ENCODE data around the gene PRIM1. TPM values are rescaled to one million over a fixed set of nuclear protein-coding genes. Genes with fewer than 3 reads are reported as not detected.
"Not testable (repeated sequence)": the region's sequence is repeated elsewhere in the genome, so short reads cannot be mapped to it uniquely, and the experiment has no call there.

PRIM1 gene
- total RNA-seq, 1 donor from 2014 or later: 67.5 TPM

- DNase-seq (ENCODE audit: low spot score): no peak
- Mint-ChIP-seq H3K4me3 (no peak overlapping the region), H3K27me3 (ENCODE audit: insufficient read depth) (peaks cover 3% of the 10 kb centered on the region), H3K36me3 (ENCODE audit: low read depth) (no peaks in the 10 kb centered on the region), H3K4me1 (ENCODE audit: low read depth) (no peaks in the 10 kb centered on the region), H3K9me3 (no peaks in the 10 kb centered on the region), H3K27ac (no peak overlapping the region)
- intact Hi-C loops (cut with micrococcal nuclease): no loop called here
Observed at GRCh38 chr12:56776654-56777053, 24.5 kb upstream of the PRIM1 start.

- H3K27ac Mint-ChIP-seq: no peak overlapping the region
- no peaks in the 10 kb centered on the region for H3K36me3 Mint-ChIP-seq (ENCODE audit: low read depth)
- no peaks in the 10 kb centered on the region for H3K4me1 Mint-ChIP-seq (ENCODE audit: low read depth)
- no peaks in the 10 kb centered on the region for H3K9me3 Mint-ChIP-seq
- no peak for DNase-seq (ENCODE audit: low spot score)
- H3K27me3 Mint-ChIP-seq (ENCODE audit: insufficient read depth): peaks cover 3% of the 10 kb centered on the region
- H3K4me3 Mint-ChIP-seq: no peak overlapping the region
- intact Hi-C loops (cut with micrococcal nuclease): no loop called here
Observed at GRCh38 chr12:56775638-56776037, 23.5 kb upstream of the PRIM1 start.

- H3K27me3 Mint-ChIP-seq (ENCODE audit: insufficient read depth): peaks cover under 1% of the 10 kb centered on the region
- no peak overlapping the region for H3K27ac Mint-ChIP-seq
Observed at GRCh38 chr12:56773113-56773512, 21.0 kb upstream of the PRIM1 start.

DNA sequence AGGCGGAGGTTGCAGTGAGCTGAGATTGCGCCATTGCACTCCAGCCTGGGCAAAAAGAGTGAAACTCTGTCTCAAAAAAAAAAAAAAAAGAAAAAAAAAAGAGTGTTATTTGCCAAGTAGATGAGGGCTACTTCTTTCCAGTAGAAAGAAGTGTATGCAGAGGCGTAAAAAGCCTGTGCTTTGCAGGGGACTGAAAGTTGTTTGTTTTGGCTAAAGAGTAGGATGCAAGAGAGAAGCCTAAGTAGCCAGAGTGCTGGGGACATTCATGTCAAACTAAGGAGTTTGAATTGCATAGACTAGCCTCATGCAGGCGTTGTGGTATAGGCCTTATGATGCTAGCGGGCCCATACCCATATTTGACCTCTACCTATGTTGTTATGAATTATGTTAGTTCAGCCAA is 20.5 kb upstream of the PRIM1 start:
- DNase-seq (ENCODE audit: low spot score): no peak
- Mint-ChIP-seq H3K36me3 (ENCODE audit: low read depth) (no peaks in the 10 kb centered on the region), H3K4me3 (no peak overlapping the region), H3K27me3 (ENCODE audit: insufficient read depth) (no peaks in the 10 kb centered on the region), H3K4me1 (ENCODE audit: low read depth) (no peaks in the 10 kb centered on the region), H3K9me3 (no peaks in the 10 kb centered on the region), H3K27ac (no peak overlapping the region)
- intact Hi-C loops (cut with micrococcal nuclease): no loop called here

More at GRCh38 chr12:56773113-56773512, 21.0 kb upstream of the PRIM1 start:
- Mint-ChIP-seq H3K4me3 (no peak overlapping the region), H3K9me3 (no peaks in the 10 kb centered on the region), H3K4me1 (ENCODE audit: low read depth) (no peaks in the 10 kb centered on the region), H3K36me3 (ENCODE audit: low read depth) (no peaks in the 10 kb centered on the region)
- intact Hi-C loops (cut with micrococcal nuclease): no loop called here
- DNase-seq (ENCODE audit: low spot score): no peak

DNA sequence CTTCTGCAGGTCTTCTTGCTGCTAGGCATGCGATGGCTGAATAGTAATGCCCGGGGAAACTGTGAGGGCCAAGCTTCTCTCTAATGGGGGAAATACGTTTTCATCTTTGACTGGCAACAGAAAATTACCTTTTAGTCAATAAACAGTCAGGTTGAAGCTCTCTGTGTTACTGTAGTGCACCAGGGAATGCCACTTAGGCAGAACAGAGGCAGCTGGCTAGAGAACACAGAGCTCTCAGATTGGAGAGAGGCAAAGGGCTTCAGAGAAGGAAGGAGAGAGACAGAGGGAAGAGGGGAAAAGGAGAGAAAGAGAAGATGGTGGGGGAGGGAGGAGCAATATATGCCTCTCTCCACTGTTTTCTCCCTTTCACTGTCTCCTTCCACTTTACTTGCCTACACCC is 17.7 kb upstream of the PRIM1 start:
- H3K9me3 Mint-ChIP-seq: no peaks in the 10 kb centered on the region
- no peaks in the 10 kb centered on the region for H3K36me3 Mint-ChIP-seq (ENCODE audit: low read depth)
- no peak overlapping the region for H3K4me3 Mint-ChIP-seq
- H3K27ac Mint-ChIP-seq: no peak overlapping the region
- H3K4me1 Mint-ChIP-seq (ENCODE audit: low read depth): no peaks in the 10 kb centered on the region
- H3K27me3 Mint-ChIP-seq (ENCODE audit: insufficient read depth): no peaks in the 10 kb centered on the region
- no peak for DNase-seq (ENCODE audit: low spot score)
- intact Hi-C loops (cut with micrococcal nuclease): no loop called here

DNA sequence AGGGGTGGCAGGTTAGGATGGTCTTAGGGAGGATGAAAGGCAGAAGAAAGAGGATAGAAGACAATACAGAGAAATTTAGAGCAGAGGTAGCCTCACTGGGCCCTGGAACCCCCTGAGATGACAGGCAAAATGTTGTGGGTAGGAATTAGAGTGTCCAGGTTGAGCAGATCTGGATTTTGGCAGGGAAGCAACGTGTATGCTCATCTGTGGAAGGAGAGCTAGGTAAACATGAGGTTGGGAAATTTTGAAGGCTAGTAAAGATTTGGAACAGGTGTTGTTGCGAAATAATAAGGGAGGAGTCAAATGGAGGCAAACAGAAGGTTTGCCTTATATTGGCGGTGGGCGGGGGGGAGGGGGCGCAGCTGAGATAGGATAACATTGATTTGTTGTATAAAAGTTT is 16.3 kb upstream of the PRIM1 start:
- Mint-ChIP-seq H3K9me3 (no peaks in the 10 kb centered on the region), H3K27me3 (ENCODE audit: insufficient read depth) (no peaks in the 10 kb centered on the region), H3K36me3 (ENCODE audit: low read depth) (no peaks in the 10 kb centered on the region), H3K27ac (no peak overlapping the region), H3K4me1 (ENCODE audit: low read depth) (no peaks in the 10 kb centered on the region), H3K4me3 (no peak overlapping the region)
- intact Hi-C loops (cut with micrococcal nuclease): no loop called here
- DNase-seq (ENCODE audit: low spot score): no peak

- Mint-ChIP-seq H3K4me3 (no peak overlapping the region), H3K4me1 (ENCODE audit: low read depth) (no peaks in the 10 kb centered on the region), H3K27ac (no peak overlapping the region), H3K27me3 (ENCODE audit: insufficient read depth) (peaks cover 3% of the 10 kb centered on the region), H3K9me3 (no peaks in the 10 kb centered on the region), H3K36me3 (ENCODE audit: low read depth) (no peaks in the 10 kb centered on the region)
- DNase-seq (ENCODE audit: low spot score): no peak
- intact Hi-C loops (cut with micrococcal nuclease): no loop called here
Observed at GRCh38 chr12:56766535-56766934, 14.4 kb upstream of the PRIM1 start.

DNA sequence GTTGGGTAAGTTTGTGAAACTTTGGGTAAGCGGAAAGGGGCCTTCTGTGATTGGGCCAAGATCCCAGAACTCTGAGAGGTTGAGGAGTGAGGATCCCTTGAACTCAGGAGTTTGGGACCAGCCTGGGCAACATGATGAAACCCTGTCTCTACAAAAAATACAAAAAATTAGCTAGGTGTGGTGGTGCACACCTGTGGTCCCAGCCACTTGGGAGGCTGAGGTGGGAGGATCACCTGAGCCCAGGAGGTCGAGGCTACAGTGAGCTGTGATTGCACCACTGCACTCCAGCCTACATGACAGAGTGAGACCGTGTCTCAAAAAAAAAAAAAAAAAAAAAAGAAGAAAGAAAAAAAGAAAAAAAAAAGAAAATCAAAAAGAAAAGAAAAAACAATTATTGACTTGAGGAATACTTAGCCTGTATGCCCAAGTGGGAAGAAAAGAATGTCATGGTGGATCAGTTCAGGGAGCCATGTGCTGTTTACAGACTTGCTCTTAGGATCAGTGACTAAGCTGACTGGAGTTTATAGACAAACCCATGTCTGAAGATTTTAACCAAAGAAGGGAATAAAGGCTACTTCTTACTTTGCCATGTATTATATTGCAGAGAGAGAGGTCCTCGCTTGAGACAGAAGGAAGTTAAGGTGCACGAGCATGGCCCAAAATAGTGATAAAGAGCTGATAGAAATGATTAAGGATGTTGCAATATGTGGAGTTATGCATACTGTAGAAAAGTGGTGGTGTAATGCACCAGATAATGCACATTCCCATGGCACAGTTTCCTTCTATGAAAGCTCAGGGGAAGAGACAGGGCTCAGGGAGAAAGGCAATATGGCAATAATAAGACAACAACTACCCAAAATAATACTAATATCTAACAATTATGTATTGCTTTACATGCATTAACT is 11.9 kb upstream of the PRIM1 start:
- Mint-ChIP-seq H3K9me3 (no peaks in the 10 kb centered on the region), H3K4me1 (ENCODE audit: low read depth) (no peaks in the 10 kb centered on the region), H3K27ac (no peak overlapping the region), H3K27me3 (ENCODE audit: insufficient read depth) (peaks cover 7% of the 10 kb centered on the region), H3K36me3 (ENCODE audit: low read depth) (no peaks in the 10 kb centered on the region), H3K4me3 (no peak overlapping the region)
- intact Hi-C loops (cut with micrococcal nuclease): no loop called here
- DNase-seq (ENCODE audit: low spot score): no peak

DNA sequence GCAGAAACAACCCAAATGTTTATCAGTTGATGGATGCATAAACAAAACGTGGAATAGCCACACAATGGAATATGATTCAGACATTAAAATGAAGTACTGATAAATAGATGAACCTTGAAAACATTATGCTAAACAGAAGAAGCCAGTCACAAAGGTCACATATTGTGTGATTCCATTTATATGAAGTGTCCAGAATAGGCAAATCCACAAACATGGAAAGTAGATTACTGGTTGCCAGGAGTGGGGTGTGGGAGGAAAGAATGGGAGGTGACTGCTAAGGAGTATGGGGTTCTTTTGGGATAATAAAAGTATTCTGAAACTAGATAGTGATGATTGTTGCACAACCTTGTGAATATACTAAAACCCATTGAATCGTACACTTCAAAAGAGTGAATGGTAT is 9.7 kb upstream of the PRIM1 start:
- Mint-ChIP-seq H3K4me3 (no peak overlapping the region), H3K4me1 (ENCODE audit: low read depth) (peaks cover 2% of the 10 kb centered on the region), H3K27me3 (ENCODE audit: insufficient read depth) (peaks cover 11% of the 10 kb centered on the region), H3K9me3 (no peaks in the 10 kb centered on the region), H3K36me3 (ENCODE audit: low read depth) (no peaks in the 10 kb centered on the region), H3K27ac (no peak overlapping the region)
- intact Hi-C loops (cut with micrococcal nuclease): no loop called here
- DNase-seq (ENCODE audit: low spot score): no peak

- Mint-ChIP-seq H3K9me3 (no peaks in the 10 kb centered on the region), H3K27me3 (ENCODE audit: insufficient read depth) (peaks cover 11% of the 10 kb centered on the region), H3K4me1 (ENCODE audit: low read depth) (peaks cover 4% of the 10 kb centered on the region), H3K36me3 (ENCODE audit: low read depth) (no peaks in the 10 kb centered on the region), H3K27ac (no peak overlapping the region), H3K4me3 (no peak overlapping the region)
- intact Hi-C loops (cut with micrococcal nuclease): no loop called here
- no peak for DNase-seq (ENCODE audit: low spot score)
Observed at GRCh38 chr12:56760460-56760859, 8.3 kb upstream of the PRIM1 start.

DNA sequence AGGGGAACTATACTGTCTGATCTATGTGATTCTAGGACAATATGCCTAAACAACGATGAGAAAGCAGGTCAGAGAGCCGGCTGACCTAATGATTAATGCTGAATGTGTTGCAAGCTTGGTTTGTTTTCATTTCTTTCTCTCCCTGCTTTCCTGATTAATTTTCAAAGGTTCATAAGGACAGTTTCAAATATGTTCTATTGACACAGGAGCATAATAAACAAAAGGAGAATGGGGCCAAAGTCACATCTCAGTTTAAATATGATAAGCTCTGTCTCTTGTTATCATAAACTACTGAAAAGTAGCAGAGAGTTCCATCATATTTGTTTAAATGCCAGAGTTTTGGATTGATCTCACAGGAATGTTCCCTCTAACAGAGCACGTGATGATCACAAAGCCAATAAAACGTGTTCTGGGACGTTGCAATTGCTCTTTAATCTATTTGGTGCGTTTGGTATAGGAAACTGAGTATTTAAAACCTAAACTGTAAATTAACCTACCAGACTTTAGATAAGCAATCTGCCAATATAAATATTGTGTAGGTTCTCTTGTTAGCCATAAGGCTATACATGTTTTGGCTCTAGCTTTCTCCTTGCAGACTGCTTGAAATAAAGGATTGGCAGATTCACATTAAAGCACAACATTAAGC is 7.3 kb upstream of the PRIM1 start:
- Mint-ChIP-seq H3K4me1 (ENCODE audit: low read depth) (peaks cover 4% of the 10 kb centered on the region), H3K4me3 (no peak overlapping the region), H3K36me3 (ENCODE audit: low read depth) (no peaks in the 10 kb centered on the region), H3K9me3 (no peaks in the 10 kb centered on the region), H3K27ac (no peak overlapping the region), H3K27me3 (ENCODE audit: insufficient read depth) (peaks cover 11% of the 10 kb centered on the region)
- intact Hi-C loops (cut with micrococcal nuclease): loop anchor here (5.0 kb wide), 1 partner anchor 78 kb away; no protein-coding TSS in a partner anchor
- no peak for DNase-seq (ENCODE audit: low spot score)

DNA sequence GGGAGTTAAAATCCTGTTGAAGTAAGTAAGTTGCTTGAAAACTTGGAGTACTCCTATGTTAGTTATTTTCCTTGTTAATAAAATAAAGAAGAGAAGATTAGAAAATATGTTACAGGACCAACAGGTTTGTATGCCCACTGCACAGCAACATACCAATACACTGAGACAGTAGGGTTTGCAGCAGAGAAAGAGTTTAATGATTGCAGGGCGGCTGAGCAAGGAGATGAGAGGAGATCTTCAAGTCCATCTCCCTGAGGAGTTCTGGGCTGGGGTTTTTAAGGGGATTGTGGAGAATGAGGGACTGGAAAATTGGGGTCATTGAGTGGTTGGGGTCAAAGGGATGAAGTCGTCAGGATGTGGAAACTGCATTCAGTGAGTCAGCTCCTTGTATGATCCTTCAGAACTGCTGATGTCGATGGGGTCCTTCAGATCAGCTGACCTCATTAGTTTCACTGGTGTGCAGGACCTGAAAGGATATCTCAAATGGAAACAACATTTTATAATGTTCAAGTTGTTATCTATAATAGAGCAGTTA is 6.7 kb upstream of the PRIM1 start:
- intact Hi-C loops (cut with micrococcal nuclease): loop anchor here (5.0 kb wide), 1 partner anchor 79 kb away; no protein-coding TSS in a partner anchor
- Mint-ChIP-seq H3K4me1 (ENCODE audit: low read depth) (peaks cover 4% of the 10 kb centered on the region), H3K9me3 (no peaks in the 10 kb centered on the region), H3K36me3 (ENCODE audit: low read depth) (no peaks in the 10 kb centered on the region), H3K27ac (no peak overlapping the region), H3K4me3 (no peak overlapping the region), H3K27me3 (ENCODE audit: insufficient read depth) (peaks cover 11% of the 10 kb centered on the region)
- DNase-seq (ENCODE audit: low spot score): no peak

DNA sequence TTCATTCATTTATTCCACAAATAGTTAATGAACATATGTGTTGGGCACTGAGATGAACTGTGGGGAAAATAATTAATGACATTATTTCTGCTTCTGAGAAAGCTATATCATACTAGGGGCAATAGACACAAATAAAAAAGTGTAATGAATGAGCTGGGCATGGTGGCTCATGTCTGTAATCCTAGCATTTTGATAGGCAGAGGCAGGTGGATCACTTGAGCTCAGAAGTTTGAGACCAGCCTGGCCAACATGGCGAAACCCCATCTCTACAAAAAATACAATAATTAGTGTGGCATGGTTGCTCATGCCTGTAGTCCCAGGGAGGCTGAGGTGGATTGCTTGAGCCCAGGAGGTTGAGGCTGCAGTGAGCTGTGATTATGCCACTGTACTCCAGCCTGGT is 5.8 kb upstream of the PRIM1 start:
- not testable (repeated sequence) for H3K27me3 Mint-ChIP-seq (ENCODE audit: insufficient read depth); H3K4me1 Mint-ChIP-seq (ENCODE audit: low read depth); H3K36me3 Mint-ChIP-seq (ENCODE audit: low read depth); H3K9me3 Mint-ChIP-seq; H3K4me3 Mint-ChIP-seq; DNase-seq (ENCODE audit: low spot score); H3K27ac Mint-ChIP-seq
- intact Hi-C loops (cut with micrococcal nuclease): loop anchor here (1.0 to 5.0 kb wide), 7 partner anchors 79 to 425 kb away; partner anchors contain the start of gene ZBTB39
